GM12878 (cell line): ENCODE results near the gene EHD1.

ENCODE experiments used
- BHLHE40 ChIP-seq, 2 experiments: fragments of 450-650 bp in 1 of 2; IDR thresholded peaks; 2 replicates each; pipeline ENCODE4 v1.6.1; 2011 to 2017; ENCODE audit warnings: low read depth in 2 of 2, borderline replicate concordance in 1 of 2, improper control_type of control experiment in 1 of 2, low read length in 1 of 2, mild to moderate bottlenecking in 1 of 2
- CBX3 ChIP-seq: fragments of 200-600 bp; sonication (generic); IDR thresholded peaks from 2 replicates; pipeline ENCODE4 v1.6.1; 2016; ENCODE audit warnings: low read depth, borderline replicate concordance
- EZH2 ChIP-seq: IDR thresholded peaks from 2 replicates; pipeline ENCODE4 v1.6.1; 2012; ENCODE audit warnings: low read depth, mild to moderate bottlenecking, control low read depth, inconsistent platforms, low read length, borderline replicate concordance; ENCODE audit not compliant: control insufficient read depth
- NFXL1 ChIP-seq: fragments of 450-650 bp; IDR thresholded peaks from 2 replicates; pipeline ENCODE4 v1.6.1; 2017; ENCODE audit warnings: antibody characterized with exemption, mild to moderate bottlenecking, borderline replicate concordance
- POLR2AphosphoS5 ChIP-seq: IDR thresholded peaks from 2 replicates; pipeline ENCODE4 v1.6.1; 2011; ENCODE audit warnings: mild to moderate bottlenecking, low read length, inconsistent platforms
- RAD21 ChIP-seq: IDR thresholded peaks from 2 replicates; pipeline ENCODE4 v1.6.1; 2011; ENCODE audit warnings: mild to moderate bottlenecking, low read depth, low read length, moderate library complexity; ENCODE audit not compliant: insufficient read depth
- SREBF2 ChIP-seq: IDR thresholded peaks from 2 replicates; pipeline ENCODE4 v1.6.1; 2012; ENCODE audit warnings: mild to moderate bottlenecking, low read length
- SRF ChIP-seq, 2 experiments: IDR thresholded peaks; 2 replicates each; pipeline ENCODE4 v1.6.1; 2011; ENCODE audit warnings: low read depth in 2 of 2, low read length in 2 of 2, mild to moderate bottlenecking in 1 of 2, moderate library complexity in 1 of 2
- SUZ12 ChIP-seq: fragments of 200-600 bp; sonication (generic); IDR thresholded peaks from one replicate; pipeline ENCODE4 v1.6.1; 2018; ENCODE audit warnings: antibody characterized with exemption, mild to moderate bottlenecking; ENCODE audit not compliant: unreplicated experiment
- TARDBP ChIP-seq: IDR thresholded peaks from 2 replicates; pipeline ENCODE4 v1.6.1; 2016; ENCODE audit warnings: borderline replicate concordance
- ZNF274 ChIP-seq: IDR thresholded peaks from one replicate; pipeline ENCODE4 v1.8.0; 2011; ENCODE audit not compliant: insufficient read length, insufficient read depth
- TF ChIP-seq, protein P1 (sequence below): fragments of 450-650 bp; IDR thresholded peaks from 2 replicates; pipeline ENCODE4 v1.6.1; 2017; ENCODE audit warnings: mild to moderate bottlenecking

DNA sequence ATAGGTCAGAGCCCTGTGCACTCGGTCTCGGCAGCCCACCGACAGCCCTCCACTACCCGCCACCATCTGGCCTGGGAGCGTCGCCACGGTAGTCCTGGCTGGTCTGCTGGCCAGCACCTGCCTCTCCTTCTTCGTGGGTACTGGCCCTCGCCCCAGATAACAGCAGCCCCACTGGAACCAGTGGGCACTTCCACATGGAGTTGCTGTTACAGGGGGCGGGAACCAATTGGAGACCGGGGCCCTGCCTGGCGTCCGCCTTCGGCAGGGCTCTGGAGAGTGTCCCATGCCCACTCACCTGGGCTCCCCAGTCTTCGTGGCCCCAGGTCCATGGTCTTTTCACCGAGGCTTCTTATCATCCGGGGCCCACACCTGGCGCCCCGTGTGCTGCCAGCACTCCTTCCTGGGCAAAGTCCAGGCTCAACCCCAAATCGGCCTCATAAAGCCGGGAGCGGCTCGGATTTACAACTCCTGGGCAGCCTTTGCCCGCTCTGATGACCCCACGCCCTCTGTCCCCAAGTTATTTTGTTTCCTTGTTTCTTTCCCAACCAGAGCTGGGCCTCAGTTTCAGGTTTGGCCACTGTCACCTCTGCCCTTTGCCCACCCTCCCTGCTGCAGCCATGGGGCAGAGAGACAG, 12.9 kb upstream of the EHD1 start:
- TF ChIP-seq RAD21 (no peak), SRF (IDR thresholded peaks at IDR 0.05; ENCODE audit: low read depth in 2 of 2, low read length in 2 of 2) (no peak), CBX3 (no peak), TARDBP (no peak), SREBF2 (no peak), NFXL1 (no peak), BHLHE40 (IDR thresholded peaks at IDR 0.05; ENCODE audit: borderline replicate concordance in 1 of 2, low read depth in 2 of 2, low read length in 1 of 2) (no peak), EZH2 (no peak), SUZ12 (no peak), POLR2AphosphoS5 (no peak), ZNF274 (no peak)
- TF ChIP-seq, protein P1, sequence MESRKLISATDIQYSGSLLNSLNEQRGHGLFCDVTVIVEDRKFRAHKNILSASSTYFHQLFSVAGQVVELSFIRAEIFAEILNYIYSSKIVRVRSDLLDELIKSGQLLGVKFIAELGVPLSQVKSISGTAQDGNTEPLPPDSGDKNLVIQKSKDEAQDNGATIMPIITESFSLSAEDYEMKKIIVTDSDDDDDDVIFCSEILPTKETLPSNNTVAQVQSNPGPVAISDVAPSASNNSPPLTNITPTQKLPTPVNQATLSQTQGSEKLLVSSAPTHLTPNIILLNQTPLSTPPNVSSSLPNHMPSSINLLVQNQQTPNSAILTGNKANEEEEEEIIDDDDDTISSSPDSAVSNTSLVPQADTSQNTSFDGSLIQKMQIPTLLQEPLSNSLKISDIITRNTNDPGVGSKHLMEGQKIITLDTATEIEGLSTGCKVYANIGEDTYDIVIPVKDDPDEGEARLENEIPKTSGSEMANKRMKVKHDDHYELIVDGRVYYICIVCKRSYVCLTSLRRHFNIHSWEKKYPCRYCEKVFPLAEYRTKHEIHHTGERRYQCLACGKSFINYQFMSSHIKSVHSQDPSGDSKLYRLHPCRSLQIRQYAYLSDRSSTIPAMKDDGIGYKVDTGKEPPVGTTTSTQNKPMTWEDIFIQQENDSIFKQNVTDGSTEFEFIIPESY: no peak
